Glomerular endothelial cell (primary cell): ENCODE data around the gene SFXN5. TPM values are rescaled to one million over a fixed set of nuclear protein-coding genes. Genes with fewer than 3 reads are reported as not detected.
"Not testable (repeated sequence)": the region's sequence is repeated elsewhere in the genome, so short reads cannot be mapped to it uniquely, and the experiment has no call there.

ENCODE experiments used
- DNase-seq: peaks from one replicate; pipeline ENCODE4 v3.0.0-alpha.2; 2011; ENCODE audit warnings: low read depth, low spot score; ENCODE audit errors: extremely low read depth
- total RNA-seq: library from RNA; depleted of rRNA; stranded (reverse); fragments of >200 nt; gene quantifications from 2 replicates; pipeline ENCODE4 v1.2.3, GENCODE V29; 2015

Gene SFXN5
- total RNA-seq, 1 donor from 2014 or later = 29.5 TPM

DNA sequence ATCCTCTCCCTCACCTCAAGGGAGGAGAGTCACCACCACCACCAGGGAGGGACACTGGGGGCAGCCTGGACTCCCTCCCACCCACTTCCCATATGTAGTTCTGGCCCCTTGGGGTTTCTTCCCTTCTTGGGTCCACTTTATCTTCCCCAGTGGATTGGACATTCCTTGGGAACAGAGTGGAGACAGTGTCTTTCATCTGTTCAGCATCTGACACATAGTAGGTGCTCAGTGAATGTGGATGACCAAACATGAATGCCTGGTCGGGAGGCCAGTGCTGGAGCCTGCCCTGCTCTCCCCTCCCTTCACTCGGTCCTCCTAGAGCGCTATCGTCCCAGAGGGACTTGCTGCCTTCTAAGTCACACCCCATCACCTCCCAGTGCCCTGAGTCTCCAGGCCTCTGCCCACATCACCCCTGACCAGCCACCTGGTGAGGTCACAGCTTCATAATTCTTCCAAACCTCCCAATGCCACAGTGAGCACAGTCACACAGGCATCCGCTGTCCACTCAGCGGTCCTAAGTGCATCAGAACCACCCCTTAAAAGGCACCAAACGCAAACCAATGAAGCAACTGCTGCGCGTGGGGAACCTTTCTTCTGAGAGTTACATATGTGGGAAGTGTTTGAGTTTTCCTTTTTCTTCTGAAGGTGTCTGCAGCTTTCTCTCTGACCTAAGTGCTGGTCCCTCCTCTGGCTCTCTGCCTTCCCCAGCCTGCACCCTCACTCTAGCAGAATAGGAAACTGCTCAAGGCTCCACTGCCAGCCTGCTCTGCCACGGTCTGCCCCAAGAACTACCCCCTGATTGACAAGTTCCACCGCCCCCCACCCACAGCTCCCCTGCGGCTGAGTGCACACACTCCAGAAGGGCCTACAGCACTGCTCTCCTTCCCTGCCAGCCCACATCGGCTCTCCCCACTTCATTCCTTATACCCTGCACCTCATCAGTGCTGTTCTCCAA, 7.2 kb upstream of the SFXN5 start:
- DNase-seq = no peak

DNA sequence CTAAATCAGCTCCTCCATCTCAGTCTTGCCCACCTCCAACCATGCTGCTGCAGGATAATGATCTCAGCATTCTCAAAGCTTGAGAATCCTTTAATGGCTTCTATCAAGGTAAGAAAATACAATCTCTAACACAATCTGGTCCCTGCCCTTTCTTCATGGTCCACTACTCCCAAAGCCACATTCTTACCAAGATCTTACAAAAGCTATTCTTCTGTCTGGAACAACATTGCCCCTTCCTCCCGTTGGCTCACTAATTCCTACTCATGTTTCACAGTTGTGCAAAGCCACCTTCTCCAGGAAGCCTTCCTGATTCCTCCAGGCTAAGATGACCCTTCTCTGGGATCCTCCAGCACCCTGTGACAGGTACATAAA, 5.9 kb upstream of the SFXN5 start:
- no peak for DNase-seq

DNA sequence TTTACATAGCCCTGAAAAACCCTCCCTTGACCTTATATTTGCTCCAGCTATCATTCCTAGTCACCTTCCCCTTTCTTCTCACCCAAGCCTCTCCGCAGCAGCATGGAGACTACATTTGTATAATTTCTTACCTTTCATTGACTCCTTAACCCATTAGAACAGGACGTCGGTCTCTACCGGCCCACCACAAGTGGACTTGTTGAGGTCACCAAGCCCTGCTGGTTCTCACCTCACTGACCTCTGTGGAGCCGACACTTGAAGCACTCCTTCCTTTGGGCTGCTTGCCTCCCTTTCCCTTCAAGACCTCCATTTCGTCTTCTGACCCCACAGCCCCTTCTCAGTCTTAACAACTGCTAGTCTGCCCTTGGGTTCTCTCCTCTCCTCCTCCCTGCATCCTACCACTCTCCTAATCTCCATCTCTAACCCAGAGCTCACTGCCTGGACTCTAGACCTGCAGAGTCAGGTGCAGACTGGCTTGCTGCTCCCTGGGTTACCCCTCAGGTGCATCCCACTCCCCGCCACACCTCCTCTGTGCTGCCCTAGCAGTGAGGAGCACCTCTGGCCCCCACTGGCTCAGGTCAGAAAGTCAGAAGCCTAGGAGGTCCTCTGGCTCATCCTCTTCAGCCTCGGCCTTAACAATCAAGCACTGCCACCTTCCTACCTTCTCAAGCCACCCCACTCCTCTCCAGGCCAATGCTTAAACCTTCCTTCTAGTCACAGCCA, 5.3 kb upstream of the SFXN5 start:
- no peak for DNase-seq

DNA sequence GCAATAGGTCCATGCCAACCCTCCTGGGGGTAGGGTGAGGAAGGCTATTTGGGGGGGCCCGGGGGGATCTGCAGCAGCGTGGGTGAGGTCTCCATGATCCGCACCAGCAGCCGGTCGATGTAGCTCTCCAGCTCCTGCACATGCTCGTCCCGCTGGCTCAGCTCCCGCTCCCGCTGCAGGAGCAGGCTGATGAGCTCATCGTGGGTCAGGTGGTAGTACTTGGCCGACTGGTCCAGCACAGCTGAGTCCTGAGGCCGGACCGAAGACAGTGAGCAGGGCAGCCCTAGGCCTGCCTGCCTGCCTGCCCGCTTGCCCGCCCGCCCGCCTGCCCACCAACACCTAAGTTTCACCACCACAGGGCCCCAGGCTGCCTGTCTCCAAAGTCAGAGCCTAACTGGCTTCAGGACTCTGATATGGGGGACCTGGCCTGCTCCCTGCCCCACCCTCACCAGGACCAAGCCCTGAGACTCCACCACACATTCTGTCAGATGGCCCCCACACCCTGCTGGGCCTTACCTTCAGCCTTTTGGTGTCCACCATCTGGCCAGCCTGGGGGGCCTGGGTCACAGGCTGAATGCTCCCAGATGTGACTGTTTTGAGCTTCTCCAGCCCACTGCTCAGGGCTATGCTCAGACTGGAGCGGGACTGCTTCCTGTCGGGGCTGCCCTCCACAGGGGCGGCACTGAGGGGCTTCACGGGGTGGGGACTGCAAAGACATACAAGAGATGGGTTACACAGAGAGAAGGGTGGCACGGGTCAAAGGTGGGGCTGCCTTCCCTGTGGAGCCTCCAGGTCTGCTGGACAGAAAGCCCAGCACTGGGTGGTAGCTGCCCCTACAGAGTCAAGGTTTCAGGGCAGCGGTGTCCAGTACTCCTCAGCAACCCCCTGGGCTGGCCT, 4.2 kb upstream of the SFXN5 start:
- DNase-seq = no peak

DNA sequence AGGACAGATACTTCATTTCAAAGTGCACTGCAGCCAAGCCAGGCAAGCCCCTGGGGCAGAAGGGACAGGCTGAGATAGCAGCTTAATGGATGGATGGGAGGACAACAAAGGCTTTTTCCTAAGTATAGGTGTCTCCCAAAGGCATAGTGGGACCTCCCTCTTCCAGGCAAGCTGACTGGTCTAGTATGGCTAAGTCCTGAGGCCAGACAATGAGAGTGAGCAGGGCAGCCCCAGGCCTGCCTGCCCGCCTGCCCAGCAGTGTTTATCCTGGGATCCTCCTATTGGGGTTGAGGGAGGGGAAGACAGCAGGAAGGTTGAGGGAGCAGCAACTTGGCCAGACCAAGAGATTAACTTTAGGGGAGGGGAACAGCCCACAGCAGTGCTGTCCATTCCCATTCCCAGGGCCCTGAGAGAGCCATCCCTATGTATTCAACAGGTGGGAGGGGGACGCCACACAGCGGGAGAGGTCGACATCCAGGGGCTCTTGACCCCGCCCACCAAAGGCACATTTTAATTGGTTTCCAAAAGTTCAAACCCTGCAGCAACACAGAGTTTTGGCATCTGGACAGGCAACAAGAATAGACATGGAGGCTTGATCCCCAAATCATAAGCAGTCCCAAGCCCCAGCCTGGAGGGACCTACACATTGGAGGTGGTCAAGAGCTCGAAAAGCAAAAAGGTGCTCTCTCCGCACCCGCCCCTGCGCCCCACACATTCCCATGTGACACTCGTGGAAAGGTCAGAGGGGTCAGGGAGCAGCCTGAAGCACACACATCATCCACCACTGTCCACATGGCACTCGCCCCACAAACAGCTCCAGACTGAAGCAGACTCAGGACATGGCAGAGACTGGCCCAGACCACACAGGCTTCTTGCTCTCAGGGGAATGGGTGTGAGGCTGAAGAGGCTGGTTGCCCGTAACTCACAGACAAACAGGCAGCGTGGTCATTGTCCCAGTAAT, 2.9 kb upstream of the SFXN5 start:
- no peak for DNase-seq

DNA sequence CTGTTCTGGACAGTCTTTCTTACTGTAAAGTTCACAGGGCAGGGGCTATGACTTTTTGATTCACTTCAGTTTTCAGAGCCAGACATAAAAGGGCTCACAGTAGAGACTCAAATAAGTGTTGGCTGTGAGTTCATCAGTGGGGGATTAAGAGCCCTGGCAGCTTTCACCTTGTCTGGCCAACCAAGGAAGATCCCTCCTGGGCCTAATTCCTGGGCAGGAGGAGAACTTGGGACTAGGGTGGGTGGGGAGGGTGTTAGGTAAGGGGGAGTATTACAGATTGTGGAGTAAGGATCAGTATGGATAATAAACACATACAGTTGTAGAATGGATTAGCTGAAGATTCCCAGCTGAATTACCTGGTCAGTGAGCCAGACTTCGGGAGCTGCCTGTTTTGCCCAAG, 904 bp upstream of the SFXN5 start:
- DNase-seq = no peak

DNA sequence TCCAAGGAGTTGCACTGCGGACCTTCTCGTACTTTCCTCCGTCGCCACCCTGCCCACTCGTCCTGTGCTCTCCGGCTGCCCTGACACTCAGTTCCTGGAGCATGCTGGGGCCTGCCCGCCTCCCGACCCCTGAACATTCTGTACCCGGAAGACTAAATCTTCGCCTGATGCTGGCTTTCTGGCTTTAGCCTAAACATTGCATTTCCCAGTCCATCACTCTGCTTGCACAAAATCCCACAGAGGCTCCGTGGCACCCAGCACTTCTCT, 550 bp upstream of the SFXN5 start:
- DNase-seq = no peak

DNA sequence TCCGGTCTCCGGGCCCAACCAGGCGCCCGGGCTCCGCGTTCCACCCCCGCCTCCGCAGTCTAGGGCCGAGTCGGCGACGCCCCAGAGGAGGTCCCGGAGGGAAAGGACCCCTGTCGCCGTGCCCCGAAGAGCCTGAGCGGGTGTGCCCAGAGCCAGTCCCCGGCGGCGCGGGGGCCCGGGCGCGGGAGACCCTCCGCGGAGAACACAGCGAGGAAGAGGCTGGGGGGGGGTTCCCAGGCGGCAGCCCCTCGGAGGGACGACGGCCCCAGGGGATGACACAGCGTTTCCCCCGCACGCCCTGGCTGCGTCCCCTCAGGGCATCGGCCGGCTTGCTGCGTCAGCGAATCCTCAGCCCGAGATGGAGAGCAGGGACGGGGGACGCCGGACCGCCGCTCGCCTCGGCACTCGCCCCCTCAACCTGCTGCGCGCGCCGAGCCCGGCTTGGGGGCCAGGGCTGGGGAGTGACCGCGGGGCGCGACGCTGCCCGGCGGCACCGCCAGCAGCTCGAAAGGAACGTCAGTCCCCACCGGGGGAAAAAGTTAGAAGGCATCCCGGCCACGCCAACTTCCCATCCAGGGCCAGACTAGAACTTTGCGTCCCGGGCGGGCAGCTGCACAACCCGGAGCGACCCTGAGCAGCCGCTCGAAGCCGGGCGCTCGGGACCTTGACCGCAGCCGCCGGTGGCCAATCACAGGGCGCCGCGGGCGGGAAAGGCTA, 711 bp downstream of the SFXN5 start:
- DNase-seq = no peak

DNA sequence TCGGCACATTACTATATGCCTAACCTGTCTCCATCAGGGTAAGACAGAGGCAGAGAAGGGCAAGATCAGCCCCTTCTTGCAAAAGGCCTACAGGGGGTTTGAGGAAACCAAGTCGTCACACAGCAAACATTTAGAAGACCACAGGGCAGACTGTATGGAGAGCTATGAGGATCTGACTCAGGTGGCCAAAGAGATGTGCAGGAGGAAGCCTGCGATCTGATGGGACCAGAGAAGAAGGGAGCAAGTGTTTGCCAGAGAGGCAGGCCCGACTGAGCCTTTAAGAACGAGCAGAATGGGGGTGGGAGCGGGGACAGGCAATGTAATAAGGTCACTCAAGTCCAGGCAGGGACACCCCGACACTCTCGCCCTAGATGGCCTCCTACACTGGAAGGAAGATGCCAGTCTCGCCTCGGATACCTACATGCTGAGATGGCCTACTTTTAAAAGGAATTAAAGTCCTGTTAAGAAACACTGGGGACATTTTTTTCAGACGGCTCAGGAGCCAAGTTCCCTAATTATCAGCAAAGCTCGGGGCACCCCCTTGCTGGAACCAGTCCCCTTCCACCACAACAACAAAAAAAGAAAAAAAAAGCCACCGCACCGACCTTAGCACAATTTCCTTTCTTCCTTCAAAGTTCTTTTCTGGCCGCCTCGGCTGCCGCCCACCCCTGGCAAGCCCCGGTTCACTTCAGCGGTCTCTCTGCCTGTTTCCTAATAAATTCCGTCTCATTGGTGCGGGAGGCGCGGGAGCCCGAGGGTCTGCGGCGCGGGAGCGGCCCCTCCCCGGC, 1.5 kb downstream of the SFXN5 start:
- DNase-seq = no peak

DNA sequence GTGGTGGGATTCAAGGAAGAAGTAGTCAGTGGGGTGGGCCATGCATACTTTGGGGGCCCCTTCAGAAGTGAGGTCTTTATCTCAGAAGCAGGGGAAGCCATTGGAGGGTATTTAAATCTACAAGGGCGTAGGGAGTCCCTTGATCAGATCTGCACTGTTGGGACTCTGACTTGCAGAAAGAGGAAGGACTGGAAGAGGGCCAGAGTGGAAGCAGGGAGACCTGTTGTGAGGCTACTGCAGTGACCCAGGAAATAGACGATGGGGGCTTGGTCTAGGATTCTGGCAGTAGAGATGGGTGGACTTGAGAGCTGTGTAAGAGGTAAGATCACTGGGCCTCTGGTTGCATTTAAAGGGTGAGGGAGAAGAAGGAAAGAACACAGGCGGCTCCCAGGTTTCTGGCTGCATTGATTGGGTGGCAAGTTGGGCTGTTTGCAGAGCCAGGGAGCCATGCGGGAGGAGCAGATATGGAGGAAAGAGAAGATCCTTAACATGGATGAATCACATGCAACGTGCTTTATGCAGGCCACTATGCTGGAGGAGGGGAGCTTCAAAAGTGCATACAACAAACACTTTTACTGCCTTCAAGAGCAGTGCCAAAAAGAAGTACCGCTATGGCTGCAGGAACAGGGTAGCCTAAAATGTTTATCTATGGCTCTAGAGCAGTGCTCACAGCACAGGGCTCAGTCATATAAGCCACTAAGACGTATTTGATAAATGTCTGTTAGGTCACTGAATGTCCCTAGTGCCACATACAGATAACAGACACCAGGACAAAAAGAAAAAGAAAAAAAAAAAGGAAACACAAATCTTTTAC, 2.3 kb downstream of the SFXN5 start:
- no peak for DNase-seq

DNA sequence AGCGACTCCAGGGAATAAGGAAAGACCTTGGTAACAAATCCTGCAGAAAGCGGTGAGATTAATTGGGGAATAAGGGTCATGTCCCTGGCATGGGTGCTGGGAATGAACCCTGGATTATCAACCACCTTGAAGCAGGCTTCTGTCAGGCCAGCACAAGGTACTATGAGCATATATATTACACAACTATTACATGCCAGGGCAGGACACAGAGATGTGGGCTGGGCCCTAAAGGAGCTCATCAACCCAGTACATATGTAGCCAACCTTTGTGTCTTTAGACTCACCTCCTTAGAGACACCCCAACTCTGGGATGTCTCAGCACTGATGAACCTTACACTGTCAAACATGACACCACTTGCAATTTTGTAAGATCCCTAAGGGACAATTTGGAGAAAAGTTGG, 3.4 kb downstream of the SFXN5 start:
- no peak for DNase-seq

DNA sequence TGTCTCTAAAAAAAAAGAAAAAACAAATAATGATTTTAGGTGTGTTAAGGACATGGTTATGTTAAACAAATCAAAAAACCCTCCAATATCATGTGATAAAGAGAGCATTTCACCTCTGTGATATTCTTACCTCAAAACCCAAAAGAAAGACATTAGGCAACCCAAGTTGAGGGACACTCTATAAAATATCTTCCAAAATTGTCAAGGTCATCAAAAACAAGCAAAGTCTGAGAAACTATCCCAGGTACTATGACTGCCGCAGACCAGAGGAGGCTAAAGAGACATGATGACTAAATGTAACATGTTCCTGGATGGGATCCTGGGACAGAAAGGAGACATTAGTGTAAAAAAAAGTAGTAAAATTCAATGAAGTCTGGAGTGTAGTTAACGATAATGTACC, 4.5 kb downstream of the SFXN5 start:
- no peak for DNase-seq

DNA sequence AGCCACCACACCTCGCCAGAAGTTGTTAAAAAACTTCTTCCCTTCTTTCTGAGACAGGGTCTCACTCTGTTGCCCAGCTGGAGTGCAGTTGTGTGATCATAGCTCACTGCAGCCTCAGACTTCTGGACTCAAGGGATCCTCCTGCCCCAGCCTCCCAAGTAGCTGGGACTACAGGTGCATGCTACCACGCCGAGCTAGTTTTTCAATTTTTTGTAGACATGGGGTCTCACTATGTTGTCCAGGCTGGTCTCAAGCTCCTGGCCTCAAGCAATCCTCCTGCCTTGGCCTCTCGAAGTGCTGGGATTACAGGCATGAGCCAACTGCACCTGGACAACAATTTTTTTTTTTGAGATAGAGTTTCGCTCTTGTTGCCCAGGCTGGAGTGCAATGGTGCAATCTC, 6.4 kb downstream of the SFXN5 start:
- DNase-seq = not testable (repeated sequence)

DNA sequence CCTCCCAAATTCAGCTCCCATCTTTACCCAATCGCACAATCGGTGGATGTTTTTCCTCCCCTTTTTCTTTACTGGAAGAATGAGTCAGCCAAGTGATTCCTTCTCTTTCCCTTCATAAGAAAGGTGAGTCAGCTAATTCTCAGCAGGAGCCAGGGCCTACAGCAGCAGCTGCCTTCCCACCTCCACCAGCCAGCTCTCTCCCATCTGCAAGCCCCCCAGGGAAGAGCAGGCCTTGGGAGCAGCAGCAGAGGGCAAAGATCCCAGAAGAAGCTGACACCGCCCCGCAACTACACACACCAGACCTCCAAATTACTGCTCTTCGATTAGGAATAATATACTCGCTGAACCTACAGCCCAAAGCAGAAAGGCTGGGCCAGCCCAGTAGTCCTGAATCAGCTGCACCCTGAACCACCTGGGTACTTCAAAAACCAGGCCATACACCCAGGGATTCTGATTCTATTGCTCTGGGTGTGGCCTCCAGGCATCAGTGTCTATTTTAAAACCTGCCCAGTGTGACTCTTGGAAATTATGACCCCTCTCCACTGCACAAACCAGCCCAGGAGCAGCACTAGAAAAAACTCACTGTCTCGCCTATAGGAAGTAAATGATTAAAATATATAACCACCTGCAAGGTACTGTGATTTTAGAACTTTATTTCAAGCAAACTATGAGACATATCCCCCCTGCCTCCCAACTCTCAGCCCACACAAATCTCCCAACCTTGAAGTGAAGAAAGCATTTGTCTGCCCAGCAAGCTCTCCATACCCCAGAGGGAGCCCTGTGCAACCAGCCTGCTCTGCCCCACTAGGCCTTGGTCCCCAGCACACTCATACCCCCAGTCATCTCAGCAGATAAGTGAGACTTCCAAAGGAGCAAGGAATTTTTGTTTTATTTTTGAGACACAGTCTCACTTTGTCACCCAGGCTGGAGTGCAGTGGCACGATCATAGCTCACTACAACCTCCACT, 7.3 kb downstream of the SFXN5 start:
- DNase-seq = no peak

DNA sequence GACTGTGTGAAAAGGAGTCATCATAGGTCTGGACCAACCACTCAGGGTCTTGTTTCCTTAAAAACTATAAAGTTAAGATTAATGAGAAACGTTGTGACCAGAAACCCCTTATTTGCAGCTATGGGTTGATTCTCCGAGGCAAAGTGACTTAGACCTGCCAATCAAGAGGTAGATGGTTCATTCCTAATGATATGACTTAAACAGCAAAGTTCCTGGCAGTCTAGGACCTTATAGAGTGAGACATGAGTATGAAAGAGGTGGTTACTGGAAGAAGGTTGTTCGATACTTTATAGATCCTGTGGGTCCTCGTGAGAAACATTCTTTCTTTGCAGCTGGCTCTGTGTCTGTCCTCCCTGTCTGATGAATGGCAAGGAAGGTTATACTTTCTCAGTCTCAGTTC, 8.0 kb downstream of the SFXN5 start:
- no peak for DNase-seq

DNA sequence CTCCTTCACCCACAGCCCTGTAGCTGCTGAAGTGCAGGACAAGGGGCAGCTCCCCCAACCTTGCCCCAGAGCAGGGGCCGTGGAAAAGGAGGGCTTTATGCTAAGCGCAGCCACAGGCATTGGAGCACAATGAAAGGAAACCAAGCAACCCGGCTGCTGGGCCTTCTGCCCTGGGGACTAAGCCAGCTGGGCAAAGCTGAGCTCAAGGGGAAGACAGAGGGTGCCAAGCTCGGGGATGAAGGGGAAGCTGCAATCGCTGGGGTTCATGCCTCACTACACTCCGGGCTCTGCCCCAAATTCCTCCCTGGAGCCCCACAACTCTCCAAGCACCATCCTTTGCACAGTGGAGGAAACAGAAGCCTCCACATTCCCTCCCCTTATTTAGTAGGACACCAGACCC, 12.4 kb downstream of the SFXN5 start:
- no peak for DNase-seq

DNA sequence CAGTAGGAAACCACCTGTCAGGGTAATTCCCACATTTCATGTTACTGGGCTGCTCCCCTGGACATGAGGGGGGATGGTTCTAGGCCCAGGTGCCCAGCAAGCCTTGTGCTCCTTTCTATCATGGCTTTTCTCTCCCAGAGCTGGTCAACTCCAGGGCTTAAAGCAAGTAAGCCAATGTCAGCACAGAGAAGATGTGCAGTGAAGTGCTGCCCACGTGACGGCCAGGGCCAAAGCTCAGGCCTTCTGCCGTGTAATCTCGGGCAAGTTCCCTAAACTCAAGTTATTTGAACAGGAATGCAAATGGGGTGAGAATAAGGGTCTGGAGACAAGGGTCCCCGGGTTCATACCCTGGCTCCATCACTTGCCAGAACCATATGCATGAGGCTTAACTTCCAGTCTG, 16.5 kb downstream of the SFXN5 start:
- DNase-seq = no peak
